ENCODE data around the gene NME4.
A peak's percentile ranks its signal among the peaks of the same experiment; 100 is the strongest.
"Not testable (repeated sequence)": the region's sequence is repeated elsewhere in the genome, so short reads cannot be mapped to it uniquely, and the experiment has no call there.

Gene NME4

GRCh38 chr16:404971-405486 lies 8.0 kb downstream of the NME4 start:
- H3K4me3 ChIP-seq: no peak overlapping the region
- H3K27me3 ChIP-seq: no peaks in the 10 kb centered on the region; a peak in 1 of 22 replicates
- peak overlapping the region in 10 of 11 experiments; percentile 17 to 74 (median 60); a peak in 15 of 22 replicates for H3K4me2 ChIP-seq
- H3K27ac ChIP-seq: no peak overlapping the region
- peaks cover 0 to 6% (median 2%) of the 10 kb centered on the region in 11 experiments; a peak in 3 of 22 replicates for H4K20me1 ChIP-seq
- H3K36me3 ChIP-seq: peaks cover 0 to 9% (median 1%) of the 10 kb centered on the region in 11 experiments; a peak in 11 of 22 replicates
- TF ChIP-seq Cebpa-rat (IDR thresholded peaks at IDR 0.05): no peak
- no peaks in the 10 kb centered on the region for H3K9me3 ChIP-seq (replicated peaks in 1 of 11)
- H3K4me1 ChIP-seq: peaks cover 22 to 58% (median 50%) of the 10 kb centered on the region in 10 experiments
- peak overlapping the region in 8 of 11 experiments; percentile 10 to 49 (median 38); a peak in 8 of 22 replicates for H3K9ac ChIP-seq

GRCh38 chr16:405548-406506 lies 8.8 kb downstream of the NME4 start:
- no peak overlapping the region; a peak in 1 of 22 replicates for H3K27ac ChIP-seq
- peak overlapping the region; percentile 17 to 74 (median 59); a peak in 18 of 22 replicates for H3K4me2 ChIP-seq
- H3K9ac ChIP-seq: peak overlapping the region in 10 of 11 experiments; percentile 14 to 56 (median 44); a peak in 10 of 22 replicates

GRCh38 chr16:407253-407652 lies 10.3 kb downstream of the NME4 start:
- H3K9ac ChIP-seq: no peak overlapping the region
- no peak overlapping the region for H3K27ac ChIP-seq
- H4K20me1 ChIP-seq: no peaks in the 10 kb centered on the region
- H3K9me3 ChIP-seq (replicated peaks in 1 of 11): no peaks in the 10 kb centered on the region
- TF ChIP-seq Cebpa-rat (IDR thresholded peaks at IDR 0.05): no peak
- H3K36me3 ChIP-seq: peaks cover 0 to 9% (median 0%) of the 10 kb centered on the region in 11 experiments; a peak in 4 of 22 replicates
- H3K4me3 ChIP-seq: no peak overlapping the region
- H3K4me1 ChIP-seq: peaks cover 17 to 68% (median 61%) of the 10 kb centered on the region in 10 experiments
- H3K27me3 ChIP-seq: peaks cover 0 to 3% (median 0%) of the 10 kb centered on the region in 11 experiments; a peak in 1 of 22 replicates
- H3K4me2 ChIP-seq: no peak overlapping the region

More at GRCh38 chr16:405548-406506, 8.8 kb downstream of the NME4 start:
- Histone ChIP-seq H3K27me3 (no peaks in the 10 kb centered on the region; a peak in 1 of 22 replicates), H3K9me3 (replicated peaks in 1 of 11) (no peaks in the 10 kb centered on the region), H4K20me1 (no peaks in the 10 kb centered on the region), H3K4me1 (peaks cover 18 to 58% (median 50%) of the 10 kb centered on the region in 10 experiments), H3K36me3 (peaks cover 0 to 5% (median 0%) of the 10 kb centered on the region in 11 experiments; a peak in 2 of 22 replicates), H3K4me3 (no peak overlapping the region)
- TF ChIP-seq Cebpa-rat (IDR thresholded peaks at IDR 0.05): no peak

GRCh38 chr16:410516-411178 lies 13.6 kb downstream of the NME4 start:
- H3K4me2 ChIP-seq: peak overlapping the region in 10 of 11 experiments; percentile 33 to 88 (median 68); a peak in 18 of 22 replicates

GRCh38 chr16:411576-412265 lies 14.7 kb downstream of the NME4 start:
- H3K36me3 ChIP-seq: peaks cover 0 to 9% (median 0%) of the 10 kb centered on the region in 11 experiments; a peak in 4 of 22 replicates
- peak overlapping the region in 3 of 11 experiments; percentile 62 to 65 (median 65); a peak in 6 of 22 replicates for H3K9ac ChIP-seq
- H3K4me1 ChIP-seq: peaks cover 11 to 47% (median 37%) of the 10 kb centered on the region in 10 experiments
- H3K9me3 ChIP-seq (replicated peaks in 1 of 11): no peaks in the 10 kb centered on the region
- TF ChIP-seq Cebpa-rat (IDR thresholded peaks at IDR 0.05): no peak
- H3K27me3 ChIP-seq: peaks cover 0 to 3% (median 0%) of the 10 kb centered on the region in 11 experiments; a peak in 1 of 22 replicates
- H4K20me1 ChIP-seq: no peaks in the 10 kb centered on the region
- H3K4me2 ChIP-seq: peak overlapping the region in 10 of 11 experiments; percentile 3 to 88 (median 68); a peak in 19 of 22 replicates
- H3K4me3 ChIP-seq: no peak overlapping the region
- H3K27ac ChIP-seq: peak overlapping the region in 2 of 11 experiments; percentile 73 to 74; a peak in 3 of 22 replicates

More at GRCh38 chr16:410516-411178, 13.6 kb downstream of the NME4 start:
- Histone ChIP-seq H3K27ac (peak overlapping the region in 8 of 11 experiments; percentile 32 to 74 (median 59); a peak in 15 of 22 replicates), H3K36me3 (peaks cover 0 to 9% (median 0%) of the 10 kb centered on the region in 11 experiments; a peak in 4 of 22 replicates), H3K9me3 (replicated peaks in 1 of 11) (no peaks in the 10 kb centered on the region), H4K20me1 (no peaks in the 10 kb centered on the region), H3K27me3 (peaks cover 0 to 3% (median 0%) of the 10 kb centered on the region in 11 experiments; a peak in 1 of 22 replicates), H3K4me3 (no peak overlapping the region), H3K9ac (peak overlapping the region in 8 of 11 experiments; percentile 23 to 65 (median 48); a peak in 11 of 22 replicates), H3K4me1 (peaks cover 11 to 54% (median 46%) of the 10 kb centered on the region in 10 experiments)
- TF ChIP-seq Cebpa-rat (IDR thresholded peaks at IDR 0.05): no peak

- H3K27ac ChIP-seq: no peak overlapping the region
- no peak overlapping the region for H3K4me3 ChIP-seq
- H4K20me1 ChIP-seq: no peaks in the 10 kb centered on the region
- peaks cover 0 to 3% (median 0%) of the 10 kb centered on the region in 11 experiments; a peak in 1 of 22 replicates for H3K27me3 ChIP-seq
- H3K9me3 ChIP-seq (replicated peaks in 1 of 11): no peaks in the 10 kb centered on the region
- no peak overlapping the region for H3K9ac ChIP-seq
- TF ChIP-seq Cebpa-rat (IDR thresholded peaks at IDR 0.05): no peak
- H3K4me2 ChIP-seq: no peak overlapping the region
- H3K4me1 ChIP-seq: peaks cover 6 to 34% (median 27%) of the 10 kb centered on the region in 10 experiments
- H3K36me3 ChIP-seq: peaks cover 0 to 5% (median 0%) of the 10 kb centered on the region in 11 experiments; a peak in 2 of 22 replicates
Observed at GRCh38 chr16:414395-415169, 17.6 kb downstream of the NME4 start.

- not testable (repeated sequence) for H3K27me3 ChIP-seq; H4K20me1 ChIP-seq; H3K4me2 ChIP-seq; H3K36me3 ChIP-seq; H3K27ac ChIP-seq; H3K9ac ChIP-seq; H3K9me3 ChIP-seq (replicated peaks in 1 of 11); H3K4me3 ChIP-seq
- H3K4me1 ChIP-seq: peaks cover under 1 to 28% (median 21%) of the 10 kb centered on the region in 10 experiments; a peak in 18 of 20 replicates
Observed at GRCh38 chr16:415170-415498, 18.1 kb downstream of the NME4 start.

- peaks cover 15 to 25% (median 21%) of the 10 kb centered on the region in 11 experiments for H3K27me3 ChIP-seq
- peaks cover 12 to 22% (median 17%) of the 10 kb centered on the region in 10 experiments for H3K4me1 ChIP-seq
- peaks cover under 1 to 21% (median 13%) of the 10 kb centered on the region in 11 experiments; a peak in 20 of 22 replicates for H4K20me1 ChIP-seq
- not testable (repeated sequence) for H3K4me3 ChIP-seq; H3K27ac ChIP-seq; H3K36me3 ChIP-seq; H3K9me3 ChIP-seq (replicated peaks in 1 of 11); H3K4me2 ChIP-seq; H3K9ac ChIP-seq
Observed at GRCh38 chr16:422179-422578, 25.2 kb downstream of the NME4 start.
